A549 treated with GW870086 at 1 μM for 4 hours (cell line): ENCODE data around the gene IZUMO4. TPM values are rescaled to one million over a fixed set of nuclear protein-coding genes. Genes with fewer than 3 reads are reported as not detected.

Experiments used
- total RNA-seq: library from RNA; stranded (reverse); fragments of 200-300 nt; extraction: Qiagen RNA extraction; gene quantifications from 5 replicates; pipeline ENCODE4 v1.2.3, GENCODE V29; 2022; ENCODE audit warnings: low read depth

Gene IZUMO4
- 0.23 to 1.1 TPM (median 0.80 TPM) in 5 replicates for total RNA-seq

GRCh38 chr19:2096480-2097202 is at the start of gene IZUMO4:
IZUMO4 (plus strand) TSS chr19:2096915; CDS start chr19:2096946, 31 bp downstream.

GRCh38 chr19:2050991-2051772 is 45.5 kb upstream of the IZUMO4 start, which contains the start of gene MKNK2:
MKNK2 (minus strand) TSS chr19:2051244; CDS start chr19:2050851, 393 bp downstream.

GRCh38 chr19:2096034-2096479 is 658 bp upstream of the IZUMO4 start, which contains the start of gene MOB3A:
MOB3A (minus strand) TSS chr19:2096326; CDS start chr19:2078560, 17,766 bp downstream.

Other genes starting within 250 kb of the IZUMO4 start
- 16.1 to 22.6 TPM (median 19.0 TPM) in 5 replicates for gene REXO1, start 248.4 kb upstream of the IZUMO4 start, total RNA-seq
- 20.1 to 29.5 TPM (median 25.5 TPM) in 5 replicates for gene KLF16, start 233.3 kb upstream of the IZUMO4 start, total RNA-seq
- 21.4 to 38.2 TPM (median 36.0 TPM) in 5 replicates for gene ABHD17A, start 211.4 kb upstream of the IZUMO4 start, total RNA-seq
- 2.8 to 5.9 TPM (median 5.0 TPM) in 5 replicates for gene ADAT3, start 191.5 kb upstream of the IZUMO4 start, total RNA-seq
- 48.8 to 68.3 TPM (median 53.1 TPM) in 5 replicates for gene SCAMP4, start 191.5 kb upstream of the IZUMO4 start, total RNA-seq
- gene CSNK1G2, start 155.7 kb upstream of the IZUMO4 start, total RNA-seq, result 33.1 to 53.7 TPM (median 46.8 TPM) in 5 replicates
- gene BTBD2, start 81.2 kb upstream of the IZUMO4 start, total RNA-seq, result 34.4 to 46.3 TPM (median 43.0 TPM) in 5 replicates
- gene MKNK2, start 45.7 kb upstream of the IZUMO4 start, total RNA-seq, result 56.6 to 91.4 TPM (median 78.9 TPM) in 5 replicates
- gene MOB3A, start 589 bp upstream of the IZUMO4 start, total RNA-seq, result 13.2 to 15.9 TPM (median 14.2 TPM) in 5 replicates
- 66.4 to 83.3 TPM (median 81.8 TPM) in 5 replicates for gene AP3D1, start 54.7 kb downstream of the IZUMO4 start, total RNA-seq
- gene DOT1L, start 67.0 kb downstream of the IZUMO4 start, total RNA-seq, result 11.0 to 18.7 TPM (median 17.3 TPM) in 5 replicates
- 43.2 to 57.5 TPM (median 52.7 TPM) in 5 replicates for gene PLEKHJ1, start 139.4 kb downstream of the IZUMO4 start, total RNA-seq
- 60.9 to 73.1 TPM (median 68.7 TPM) in 5 replicates for gene SF3A2, start 139.9 kb downstream of the IZUMO4 start, total RNA-seq
- 7.4 to 17.2 TPM (median 15.2 TPM) in 5 replicates for gene AMH, start 152.4 kb downstream of the IZUMO4 start, total RNA-seq
- gene JSRP1, start 159.5 kb downstream of the IZUMO4 start, total RNA-seq, result 0.48 to 1.2 TPM (median 0.65 TPM) in 5 replicates
- gene PEAK3, start 185.3 kb downstream of the IZUMO4 start, total RNA-seq, result 0.05 TPM in 1 of 5 replicates, not detected in the others
- gene LINGO3, start 211.2 kb downstream of the IZUMO4 start, total RNA-seq, result not detected in 5 replicates
- 131 to 166 TPM (median 150 TPM) in 5 replicates for gene LSM7, start 231.7 kb downstream of the IZUMO4 start, total RNA-seq
- 12.8 to 21.8 TPM (median 21.6 TPM) in 5 replicates for gene SPPL2B, start 231.8 kb downstream of the IZUMO4 start, total RNA-seq